ENCODE data around the gene MAML1. TPM values are rescaled to one million over a fixed set of nuclear protein-coding genes. Genes with fewer than 3 reads are reported as not detected.
A peak's percentile ranks its signal among the peaks of the same experiment; 100 is the strongest.

Gene MAML1
- total and polyA plus RNA-seq, 10 of the 15 experiments (the other 5 are each of a cell fraction or from before 2014, with no cell fraction given): 0.42 to 23.9 (median 7.3) TPM

DNA sequence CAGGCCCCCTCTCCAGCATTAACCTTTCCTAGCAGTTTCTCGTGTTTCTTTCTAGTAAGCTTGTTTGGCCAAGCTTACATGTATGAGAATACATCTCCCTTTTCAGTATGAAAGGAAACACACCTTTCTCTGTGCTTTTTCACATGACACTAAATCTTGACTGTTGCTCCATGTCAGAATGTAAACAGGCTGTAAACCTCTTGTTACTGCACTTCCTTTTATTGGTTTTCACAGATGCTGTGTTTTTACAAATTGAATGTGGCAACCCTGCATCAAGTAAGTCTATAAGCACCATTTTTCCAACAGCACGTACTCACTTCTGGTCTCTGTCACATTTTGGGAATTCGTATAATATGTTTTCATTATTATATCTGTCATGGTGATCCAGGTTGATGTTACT lies 36.0 kb upstream of the MAML1 start:
- Histone ChIP-seq H3K4me3 (no peak overlapping the region), H3K9me3 (replicated peaks; ENCODE audit: control insufficient read depth, insufficient read depth, low read length) (no peaks in the 10 kb centered on the region), H3K4me2 (ENCODE audit: control insufficient read depth, insufficient read depth) (peak overlapping the region; percentile 46), H3K9ac (ENCODE audit: control insufficient read depth, insufficient read depth, low read length) (no peak overlapping the region), H4K20me1 (ENCODE audit: control insufficient read depth, insufficient read depth) (no peaks in the 10 kb centered on the region), H3K36me3 (ENCODE audit: control insufficient read depth in 2 of 2, insufficient read depth in 2 of 2, low read length in 1 of 2) (no peaks in the 10 kb centered on the region; a peak in 1 of 4 replicates), H3K27me3 (replicated peaks in 1 of 2; ENCODE audit: control insufficient read depth in 2 of 2, insufficient read depth in 2 of 2, low read length in 1 of 2) (no peaks in the 10 kb centered on the region), H3K4me1 (ENCODE audit: control insufficient read depth, insufficient read depth, low read length) (peaks cover 14% of the 10 kb centered on the region), H2AFZ (ENCODE audit: control insufficient read depth, low read depth, low read length) (no peak overlapping the region), H3K27ac (ENCODE audit: control insufficient read depth, insufficient read depth) (peak overlapping the region; percentile 97; the same call in 1 of the 2 replicates), H3K79me2 (ENCODE audit: control insufficient read depth, insufficient read depth, low read length) (peaks cover 32% of the 10 kb centered on the region)
- DNase-seq (ENCODE audit: low read depth, low spot score) (no peak), FAIRE-seq (no peak), ATAC-seq (no peak)
- WGBS (ENCODE audit: insufficient coverage, insufficient replicate concordance, low lambda C conversion rate, missing lambda C conversion rate): 81% methylated on average over 3 of the region's 3 CpGs
- ChIA-PET CTCF (interaction anchor here (2.4 kb wide), 1 partner anchor 17 kb away, joined by 24 read pairs; the partner anchor contains the start of gene CBY3), POLR2A (interaction anchor here (0.6 to 2.1 kb wide), 8 partner anchors 7 to 1183 kb away, joined by 3 to 14 read pairs (median 4); partner anchors contain the start of genes MAML1 and RUFY1), SMC1A (ENCODE audit: uncharacterized antibody, unreplicated experiment) (interaction anchor here (1.1 to 3.0 kb wide), 3 partner anchors 12 to 17 kb away, joined by 3 to 15 read pairs (median 4); partner anchors contain the start of gene CBY3), RAD21 (ENCODE audit: unreplicated experiment) (interaction anchor here (1.6 to 2.0 kb wide), 2 partner anchors 17 to 36 kb away, joined by 4 to 11 read pairs; partner anchors contain the start of gene MAML1)
- in situ Hi-C loops (cut with MboI): no loop called here
- TF ChIP-seq FOS (IDR thresholded peaks at IDR 0.05; ENCODE audit: borderline replicate concordance, extremely low read depth, insufficient read length) (no peak), CHD1 (IDR thresholded peaks at IDR 0.05; ENCODE audit: low read depth, low read length) (no peak), RFX5 (IDR thresholded peaks at IDR 0.05; ENCODE audit: low read depth, low read length) (no peak), KAT2A (conservative IDR thresholded peaks at IDR 0.05; ENCODE audit: control insufficient read depth, low read depth, low read length) (no peak), SPI1 (IDR thresholded peaks at IDR 0.05; ENCODE audit: borderline replicate concordance, insufficient read depth, low read depth, low read length) (peak; percentile 56; the same call in 1 of the 2 replicates), HDAC2 (IDR thresholded peaks at IDR 0.05) (no peak), FOXK2 (IDR thresholded peaks at IDR 0.05) (0 out of 2 replicates have a peak, but pooled peaks have one; percentile 26)
- TF ChIP-seq, protein P1, sequence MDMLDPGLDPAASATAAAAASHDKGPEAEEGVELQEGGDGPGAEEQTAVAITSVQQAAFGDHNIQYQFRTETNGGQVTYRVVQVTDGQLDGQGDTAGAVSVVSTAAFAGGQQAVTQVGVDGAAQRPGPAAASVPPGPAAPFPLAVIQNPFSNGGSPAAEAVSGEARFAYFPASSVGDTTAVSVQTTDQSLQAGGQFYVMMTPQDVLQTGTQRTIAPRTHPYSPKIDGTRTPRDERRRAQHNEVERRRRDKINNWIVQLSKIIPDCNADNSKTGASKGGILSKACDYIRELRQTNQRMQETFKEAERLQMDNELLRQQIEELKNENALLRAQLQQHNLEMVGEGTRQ (IDR thresholded peaks at IDR 0.05; ENCODE audit: borderline replicate concordance, low read depth, low read length): no peak
- intact Hi-C loops (cut with micrococcal nuclease; ENCODE audit: unreplicated experiment): no loop called here
- no TSS peak for BruUV-seq (replicated peaks)
